ENCODE measurements around the gene IDH3A. TPM values are rescaled to one million over a fixed set of nuclear protein-coding genes. Genes with fewer than 3 reads are reported as not detected.
A peak's percentile ranks its signal among the peaks of the same experiment; 100 is the strongest.

The IDH3A gene
- total and polyA plus RNA-seq, 5 donors, result 193 to 523 (median 447) TPM

DNA sequence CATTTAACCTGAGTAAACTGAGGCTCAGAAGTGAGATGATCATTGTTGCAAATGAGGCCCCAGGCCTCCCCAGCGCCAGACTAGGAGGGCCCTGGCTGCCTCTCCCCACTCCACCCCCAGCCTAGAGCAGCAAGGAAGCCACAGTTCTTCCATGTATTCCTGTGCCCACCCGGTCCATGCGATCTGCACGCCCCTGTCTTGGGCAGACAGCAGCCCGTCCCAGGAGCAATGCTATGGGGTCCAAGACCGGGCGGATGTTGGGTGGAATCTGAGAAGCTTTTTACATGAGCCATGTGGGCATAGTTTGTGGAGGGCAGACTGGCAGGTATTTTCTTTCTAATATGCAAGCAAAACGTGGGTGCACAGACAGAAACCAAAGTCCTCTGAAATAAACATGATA is 41.7 kb upstream of the IDH3A start:
- Histone ChIP-seq H3K4me1 (ENCODE audit: control insufficient read depth, insufficient read depth, low read length) (no peaks in the 10 kb centered on the region), H3K9me3 (ENCODE audit: control insufficient read depth, low read length) (no peaks in the 10 kb centered on the region), H3K4me3 (ENCODE audit: low read length) (no peak overlapping the region), H3K27ac (ENCODE audit: low read length) (no peak overlapping the region), H3K27me3 (ENCODE audit: control insufficient read depth, insufficient read depth) (no peaks in the 10 kb centered on the region)
- 93% methylated on average over 8 of the region's 8 CpGs for WGBS
- ATAC-seq (no peak), DNase-seq (peak in 1 of 3 donors; percentile 26)
- intact Hi-C loops (cut with DNase I), result loop anchor here in 2 of 4 donors (10.0 kb wide), 2 partner anchors 93 to 103 kb away; no protein-coding TSS in a partner anchor

DNA sequence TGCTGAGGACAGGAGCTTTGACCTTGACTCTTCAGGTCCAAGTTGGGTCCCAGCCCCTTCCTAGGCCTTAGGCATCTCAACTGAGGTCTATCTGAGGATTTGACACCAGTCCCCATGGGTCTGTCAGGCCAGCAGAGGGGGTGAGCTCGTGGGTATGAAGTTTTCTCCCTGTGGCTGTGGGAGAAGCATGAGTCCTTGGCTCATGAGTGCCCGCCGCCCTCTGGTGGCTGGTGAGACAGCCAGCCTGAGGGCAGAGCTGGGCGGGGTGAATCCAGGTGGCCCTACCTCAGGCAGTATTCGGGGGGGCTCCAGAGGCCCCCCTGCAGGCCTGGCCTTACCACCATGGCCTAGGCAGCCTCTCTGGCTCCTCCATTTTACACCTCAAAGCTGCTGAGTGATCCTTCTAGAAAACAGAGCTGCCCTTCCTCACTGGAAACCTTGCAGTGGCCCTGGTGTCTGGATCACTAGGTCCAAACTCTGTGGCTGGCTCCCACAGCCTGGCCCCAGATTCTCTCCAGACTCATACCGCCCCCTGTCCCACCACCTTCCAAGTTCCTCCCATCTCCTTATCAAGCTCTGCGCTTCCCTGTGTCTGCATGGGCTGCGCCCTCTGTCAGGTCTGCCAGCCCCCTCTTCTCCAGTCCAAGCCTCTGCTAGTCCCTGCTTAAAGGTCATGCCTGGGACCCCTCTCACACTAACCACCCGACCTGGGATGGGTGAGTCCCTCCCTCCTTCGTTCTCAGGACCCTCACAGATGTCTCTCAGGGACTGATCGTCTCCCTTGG is 40.7 kb upstream of the IDH3A start:
- H3K27ac ChIP-seq (ENCODE audit: low read length), result no peak overlapping the region
- intact Hi-C loops (cut with DNase I), result loop anchor here (2.0 to 10.0 kb wide), 4 partner anchors 94 to 150 kb away; no protein-coding TSS in a partner anchor
- DNase-seq, result peak; percentile 85 to 95 (median 93)
- H3K4me1 ChIP-seq (ENCODE audit: control insufficient read depth, insufficient read depth, low read length), result no peaks in the 10 kb centered on the region
- H3K27me3 ChIP-seq (ENCODE audit: control insufficient read depth, insufficient read depth), result no peaks in the 10 kb centered on the region
- no peak overlapping the region for H3K4me3 ChIP-seq (ENCODE audit: low read length)
- peak; percentile 88 to 89 for ATAC-seq
- WGBS, result 44% methylated on average over 11 of the region's 11 CpGs
- no peaks in the 10 kb centered on the region for H3K9me3 ChIP-seq (ENCODE audit: control insufficient read depth, low read length)

- no peak overlapping the region for H3K27ac ChIP-seq (ENCODE audit: low read length)
- WGBS, result 90% methylated on average over 12 of the region's 12 CpGs
- intact Hi-C loops (cut with DNase I), result loop anchor here (2.0 to 10.0 kb wide), 4 partner anchors 94 to 150 kb away; no protein-coding TSS in a partner anchor
- H3K27me3 ChIP-seq (ENCODE audit: control insufficient read depth, insufficient read depth), result no peaks in the 10 kb centered on the region
- H3K4me1 ChIP-seq (ENCODE audit: control insufficient read depth, insufficient read depth, low read length), result no peaks in the 10 kb centered on the region
- H3K4me3 ChIP-seq (ENCODE audit: low read length), result no peak overlapping the region
- no peaks in the 10 kb centered on the region for H3K9me3 ChIP-seq (ENCODE audit: control insufficient read depth, low read length)
- ATAC-seq, result no peak
- no peak for DNase-seq
Observed at GRCh38 chr15:78109156-78109555, 40.0 kb upstream of the IDH3A start.

DNA sequence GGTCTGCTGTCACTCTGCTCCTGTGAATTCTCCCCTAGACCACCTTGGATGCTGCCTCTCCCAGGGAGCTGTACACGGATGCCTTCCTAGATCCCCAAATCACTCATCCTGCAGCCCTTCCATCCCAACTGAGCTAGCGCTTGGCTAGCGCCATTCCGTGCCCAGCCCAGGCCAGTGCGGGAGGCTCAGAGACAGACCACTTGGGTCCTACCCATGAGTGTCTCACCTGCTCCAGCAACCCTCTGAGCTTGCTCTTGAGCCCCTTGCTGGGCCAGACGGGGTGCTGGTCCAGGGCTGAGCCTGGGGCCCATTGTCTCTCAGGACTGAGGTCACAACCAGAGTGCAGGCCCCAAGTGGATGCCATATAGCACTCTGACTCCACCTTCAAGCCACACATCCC is 39.1 kb upstream of the IDH3A start:
- intact Hi-C loops (cut with DNase I), result loop anchor here (2.0 to 10.0 kb wide), 6 partner anchors 82 to 315 kb away; no protein-coding TSS in a partner anchor
- Histone ChIP-seq H3K4me3 (ENCODE audit: low read length) (no peak overlapping the region), H3K9me3 (ENCODE audit: control insufficient read depth, low read length) (no peaks in the 10 kb centered on the region), H3K4me1 (ENCODE audit: control insufficient read depth, insufficient read depth, low read length) (no peaks in the 10 kb centered on the region), H3K27ac (ENCODE audit: low read length) (no peak overlapping the region), H3K27me3 (ENCODE audit: control insufficient read depth, insufficient read depth) (no peaks in the 10 kb centered on the region)
- no peak for ATAC-seq
- WGBS, result 93% methylated on average over 6 of the region's 6 CpGs
- peak in 1 of 3 donors; percentile 27 for DNase-seq

DNA sequence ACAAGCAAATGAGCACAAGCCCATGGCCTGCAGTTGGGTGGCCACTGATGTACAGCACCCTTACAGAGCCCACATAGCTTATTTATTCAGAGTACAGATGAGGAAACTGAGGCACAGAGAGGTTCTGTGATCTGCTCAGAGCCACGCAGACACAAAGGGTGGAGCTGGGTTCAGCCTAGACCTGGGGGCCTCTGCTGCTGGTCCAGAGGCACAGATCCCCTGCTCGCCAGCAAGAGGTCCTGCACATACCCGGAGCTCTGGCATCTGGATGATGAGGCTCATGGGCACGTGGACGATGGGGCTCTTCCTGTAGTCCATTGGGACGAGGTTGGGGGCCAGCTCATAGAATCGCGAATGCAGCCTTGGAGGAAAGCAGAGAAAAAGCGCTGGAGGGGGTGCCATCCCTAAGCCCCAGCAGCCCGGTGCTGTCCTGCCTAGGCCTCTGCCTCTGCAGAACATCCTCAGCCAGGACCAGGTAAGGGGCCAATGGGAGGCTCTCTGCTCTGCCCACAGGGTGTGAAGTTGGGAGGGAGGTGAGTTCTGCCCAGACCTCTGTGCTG is 38.2 kb upstream of the IDH3A start:
- no peaks in the 10 kb centered on the region for H3K9me3 ChIP-seq (ENCODE audit: control insufficient read depth, low read length)
- ATAC-seq (no peak), DNase-seq (peak in 1 of 3 donors; percentile 15)
- intact Hi-C loops (cut with DNase I), result loop anchor here (2.0 to 10.0 kb wide), 6 partner anchors 81 to 314 kb away; no protein-coding TSS in a partner anchor
- H3K27me3 ChIP-seq (ENCODE audit: control insufficient read depth, insufficient read depth), result no peaks in the 10 kb centered on the region
- WGBS, result 91% methylated on average over 10 of the region's 10 CpGs
- H3K4me3 ChIP-seq (ENCODE audit: low read length), result no peak overlapping the region
- no peak overlapping the region for H3K27ac ChIP-seq (ENCODE audit: low read length)
- H3K4me1 ChIP-seq (ENCODE audit: control insufficient read depth, insufficient read depth, low read length), result no peaks in the 10 kb centered on the region

- H3K27me3 ChIP-seq (ENCODE audit: control insufficient read depth, insufficient read depth), result no peaks in the 10 kb centered on the region
- 90% methylated on average over 3 of the region's 3 CpGs for WGBS
- H3K4me1 ChIP-seq (ENCODE audit: control insufficient read depth, insufficient read depth, low read length), result no peaks in the 10 kb centered on the region
- H3K9me3 ChIP-seq (ENCODE audit: control insufficient read depth, low read length), result no peaks in the 10 kb centered on the region
- DNase-seq (peak in 1 of 3 donors; percentile 7), ATAC-seq (no peak)
- intact Hi-C loops (cut with DNase I), result loop anchor here (1.0 to 10.0 kb wide), 7 partner anchors 81 to 313 kb away; no protein-coding TSS in a partner anchor
- H3K4me3 ChIP-seq (ENCODE audit: low read length), result no peak overlapping the region
- no peak overlapping the region for H3K27ac ChIP-seq (ENCODE audit: low read length)
Observed at GRCh38 chr15:78111788-78112187, 37.4 kb upstream of the IDH3A start.

DNA sequence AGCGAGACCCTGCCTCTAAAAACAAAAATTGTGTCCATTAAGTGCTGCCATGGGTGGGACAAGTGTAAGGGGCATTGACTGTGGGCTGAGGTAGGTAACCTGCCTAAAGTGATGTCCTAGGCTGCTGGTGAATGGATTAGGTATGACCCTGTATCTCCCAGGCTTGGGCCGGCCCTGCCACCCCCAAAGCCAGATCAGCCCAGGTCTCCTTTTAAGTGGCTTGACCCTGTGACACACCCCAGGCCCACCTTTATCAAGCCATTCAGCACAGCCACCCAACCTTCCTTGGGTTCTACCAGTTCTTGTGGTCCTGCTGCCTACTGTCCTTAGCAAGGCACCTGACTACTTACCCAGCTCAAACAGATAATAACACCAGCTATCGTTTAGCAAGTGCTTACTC is 36.6 kb upstream of the IDH3A start:
- ATAC-seq (no peak), DNase-seq (peak in 1 of 3 donors; percentile 23)
- WGBS, result 69% methylated on average over 3 of the region's 3 CpGs
- Histone ChIP-seq H3K4me1 (ENCODE audit: control insufficient read depth, insufficient read depth, low read length) (no peaks in the 10 kb centered on the region), H3K27ac (ENCODE audit: low read length) (no peak overlapping the region), H3K4me3 (ENCODE audit: low read length) (no peak overlapping the region), H3K27me3 (ENCODE audit: control insufficient read depth, insufficient read depth) (no peaks in the 10 kb centered on the region), H3K9me3 (ENCODE audit: control insufficient read depth, low read length) (no peaks in the 10 kb centered on the region)
- intact Hi-C loops (cut with DNase I), result loop anchor here (1.0 to 10.0 kb wide), 6 partner anchors 80 to 312 kb away; no protein-coding TSS in a partner anchor

DNA sequence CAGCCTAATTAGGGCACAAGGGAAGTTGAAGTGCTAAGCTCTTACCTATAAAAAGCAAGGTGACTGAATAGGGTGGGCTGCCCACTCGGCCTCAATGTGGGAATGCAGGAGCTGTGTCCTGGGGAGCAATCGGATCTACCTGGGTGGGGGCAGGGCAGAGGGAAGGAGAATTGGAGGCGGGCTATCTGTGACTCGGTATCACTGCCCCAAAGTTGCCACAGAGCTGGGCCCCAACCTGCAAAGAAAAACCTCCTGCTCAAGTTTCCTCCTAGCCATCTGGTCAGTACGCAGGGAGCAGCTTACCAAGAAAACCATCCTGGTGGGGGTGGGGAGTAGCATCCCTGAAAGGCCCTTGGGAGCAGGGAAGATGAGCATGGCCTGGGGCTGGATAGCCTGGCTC is 28.6 kb upstream of the IDH3A start:
- no peaks in the 10 kb centered on the region for H3K9me3 ChIP-seq (ENCODE audit: control insufficient read depth, low read length)
- no peak overlapping the region for H3K27ac ChIP-seq (ENCODE audit: low read length)
- H3K4me1 ChIP-seq (ENCODE audit: control insufficient read depth, insufficient read depth, low read length), result no peaks in the 10 kb centered on the region
- H3K27me3 ChIP-seq (ENCODE audit: control insufficient read depth, insufficient read depth), result no peaks in the 10 kb centered on the region
- ATAC-seq (no peak), DNase-seq (no peak)
- H3K4me3 ChIP-seq (ENCODE audit: low read length), result no peak overlapping the region
- intact Hi-C loops (cut with DNase I), result loop anchor here in 1 of 4 donors (10.0 kb wide), 1 partner anchor 304 kb away; no protein-coding TSS in a partner anchor
- 79% methylated on average over 5 of the region's 5 CpGs for WGBS

DNA sequence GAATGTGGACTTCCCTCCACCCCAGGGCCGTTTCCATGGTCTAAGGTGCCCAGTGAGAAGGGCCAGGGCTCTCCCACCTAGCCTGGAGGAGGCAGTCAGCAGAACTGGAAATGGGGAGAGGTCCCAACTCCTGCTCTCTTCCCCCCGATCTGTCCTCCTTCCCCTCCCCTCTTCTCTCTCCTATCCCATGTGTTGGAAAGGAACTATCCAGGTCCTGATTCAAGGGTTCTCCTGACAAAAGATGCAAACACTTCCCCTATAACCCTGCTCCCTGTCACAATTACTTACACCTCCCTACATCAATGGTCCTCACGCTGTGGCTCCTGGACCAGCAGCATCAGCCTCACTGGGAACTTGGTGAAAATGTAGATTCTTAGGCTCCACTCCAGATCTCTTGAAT is 23.9 kb upstream of the IDH3A start:
- 78% methylated on average over 3 of the region's 3 CpGs for WGBS

DNA sequence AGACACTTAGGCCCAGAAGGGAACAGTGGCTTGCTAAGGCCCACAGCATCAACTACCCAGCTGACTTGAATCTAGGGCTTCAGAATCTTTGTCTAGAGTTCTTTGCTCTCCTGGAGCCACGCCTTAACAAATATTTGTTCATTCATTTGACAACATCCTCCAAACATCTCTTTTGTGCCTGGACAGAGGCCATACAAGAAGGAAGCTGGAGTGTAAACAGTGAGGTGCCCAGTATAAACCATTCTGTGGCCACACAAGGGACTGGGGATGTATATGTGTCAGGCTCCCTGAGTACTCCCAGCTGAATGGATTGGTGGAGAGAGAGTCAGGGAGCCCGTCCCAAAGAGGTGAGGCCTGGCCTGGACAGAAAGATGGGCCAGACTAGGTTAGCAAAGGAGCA is 21.3 kb upstream of the IDH3A start:
- Histone ChIP-seq H3K4me1 (ENCODE audit: control insufficient read depth, insufficient read depth, low read length) (no peaks in the 10 kb centered on the region), H3K27ac (ENCODE audit: low read length) (no peak overlapping the region), H3K27me3 (ENCODE audit: control insufficient read depth, insufficient read depth) (no peaks in the 10 kb centered on the region), H3K9me3 (ENCODE audit: control insufficient read depth, low read length) (no peaks in the 10 kb centered on the region), H3K4me3 (ENCODE audit: low read length) (no peak overlapping the region)
- 90% methylated on average over 2 of the region's 2 CpGs for WGBS
- ATAC-seq (no peak), DNase-seq (no peak)
- intact Hi-C loops (cut with DNase I), result loop anchor here in 2 of 4 donors (5.0 to 10.0 kb wide), 2 partner anchors 114 to 297 kb away; no protein-coding TSS in a partner anchor

More for the DNA sequence above, 23.9 kb upstream of the IDH3A start:
- DNase-seq (no peak), ATAC-seq (no peak)
- Histone ChIP-seq H3K27ac (ENCODE audit: low read length) (no peak overlapping the region), H3K4me1 (ENCODE audit: control insufficient read depth, insufficient read depth, low read length) (no peaks in the 10 kb centered on the region), H3K4me3 (ENCODE audit: low read length) (no peak overlapping the region), H3K27me3 (ENCODE audit: control insufficient read depth, insufficient read depth) (no peaks in the 10 kb centered on the region), H3K9me3 (ENCODE audit: control insufficient read depth, low read length) (no peaks in the 10 kb centered on the region)
- intact Hi-C loops (cut with DNase I), result loop anchor here in 2 of 4 donors (5.0 to 10.0 kb wide), 2 partner anchors 117 to 300 kb away; no protein-coding TSS in a partner anchor
